HG03103 (cell line): ENCODE measurements around the gene FBXW7.

Experiments used
- ATAC-seq: cut with Tn5 transposase; IDR thresholded peaks from one replicate; pipeline ENCODE4 v1.9.1; 2021; ENCODE audit warnings: low read depth; ENCODE audit not compliant: unreplicated experiment

The FBXW7 gene

DNA sequence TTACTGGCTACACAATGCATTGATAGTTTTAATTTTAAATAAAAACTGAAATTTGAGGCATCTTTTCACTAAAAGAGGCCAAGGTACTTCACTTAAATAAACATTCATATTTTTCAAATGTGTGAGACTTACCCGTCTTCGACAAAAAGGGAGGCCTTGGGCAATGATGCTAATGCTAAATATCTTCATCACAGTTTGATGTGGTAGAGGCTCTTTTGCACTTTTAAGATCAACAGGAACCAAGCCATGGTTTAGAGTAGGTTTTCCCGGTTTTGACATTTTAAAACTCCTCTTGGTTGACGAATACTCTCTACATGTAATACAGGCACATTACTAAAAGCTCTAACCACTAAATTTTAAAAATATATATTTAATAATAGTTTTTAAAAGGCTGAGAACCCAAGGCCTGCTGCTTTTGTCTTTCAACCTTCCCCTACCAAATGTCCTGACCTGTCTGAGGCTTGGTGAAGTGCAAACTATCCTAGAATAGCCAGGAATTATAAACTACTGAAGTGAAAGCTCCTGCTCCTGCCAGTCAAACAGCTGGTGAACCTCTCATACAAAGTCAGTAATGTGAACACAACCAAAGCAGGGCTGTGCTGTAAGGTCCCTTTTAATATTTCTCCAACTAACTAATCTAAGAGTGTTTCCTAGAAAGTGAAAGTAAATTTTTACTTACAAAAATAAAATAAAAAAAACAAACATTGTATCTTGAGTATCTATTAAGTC lies 153.7 kb downstream of the FBXW7 start:
- no peak for ATAC-seq

DNA sequence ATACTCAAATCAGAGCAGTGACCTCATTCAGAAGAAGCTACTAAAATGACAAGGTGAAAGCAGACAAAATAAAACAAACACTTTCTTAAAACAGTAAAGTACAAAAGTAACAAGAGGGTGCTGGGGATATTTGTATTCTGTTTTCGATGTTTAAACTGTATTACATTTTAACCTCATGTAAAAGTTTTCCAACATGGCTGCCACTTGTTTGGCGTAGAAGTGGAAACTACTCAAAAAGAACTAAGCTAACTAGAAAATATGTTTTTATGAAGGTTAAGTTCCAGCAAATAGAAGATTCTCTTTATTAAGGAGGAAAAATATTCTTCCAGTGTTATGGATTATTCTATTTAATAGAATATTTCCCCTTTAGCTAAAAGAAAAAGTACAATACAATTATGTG lies 155.0 kb downstream of the FBXW7 start:
- ATAC-seq, result no peak

DNA sequence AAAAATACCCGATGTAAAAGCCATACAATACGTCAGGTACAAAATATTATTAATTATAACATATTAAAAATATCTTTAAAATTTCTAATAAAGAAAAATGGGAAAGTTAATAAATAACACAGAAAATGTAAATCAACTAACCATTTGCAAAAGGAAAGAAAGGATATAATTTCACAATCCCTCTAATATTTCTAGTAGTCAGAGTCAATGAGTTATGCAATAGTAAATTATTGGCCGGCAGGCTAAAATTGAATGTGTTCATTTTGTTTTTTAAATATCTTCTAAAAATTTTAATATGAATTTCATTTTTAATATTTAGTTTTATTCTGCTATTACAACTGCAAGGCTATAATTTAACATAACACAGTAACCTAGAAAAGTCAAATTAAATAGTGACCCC lies 155.7 kb downstream of the FBXW7 start:
- ATAC-seq, result no peak

DNA sequence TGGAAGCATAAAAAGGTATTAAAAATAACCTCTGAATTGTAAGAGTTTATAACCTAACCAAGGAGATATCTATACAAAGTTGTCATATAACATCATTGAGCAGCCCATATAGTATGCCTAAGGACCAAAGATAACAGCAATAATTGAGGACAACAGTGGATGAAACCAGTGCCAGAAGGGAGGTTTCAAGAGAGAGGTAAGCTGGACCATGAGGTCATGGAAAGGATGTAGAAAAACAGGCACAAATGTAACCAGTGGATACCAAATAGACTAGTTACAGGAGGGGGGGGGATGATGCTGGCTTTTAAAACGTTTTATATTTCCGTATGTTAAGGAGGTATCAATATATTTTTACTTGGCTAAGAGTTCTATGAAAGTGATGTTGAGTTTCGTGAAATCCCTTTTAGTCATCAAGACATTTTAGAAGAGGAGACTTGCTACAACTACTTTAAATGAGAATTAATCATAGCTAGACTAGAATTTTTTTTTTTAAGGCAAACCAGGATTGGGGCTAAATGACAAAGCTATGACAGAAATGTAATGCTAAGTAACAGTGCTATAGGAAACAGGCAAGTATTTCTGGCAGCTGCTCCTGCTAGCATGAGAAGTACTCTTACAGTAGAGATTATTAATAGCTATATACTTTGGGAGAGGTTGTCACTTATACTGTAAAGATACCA lies 161.1 kb downstream of the FBXW7 start:
- ATAC-seq, result no peak

DNA sequence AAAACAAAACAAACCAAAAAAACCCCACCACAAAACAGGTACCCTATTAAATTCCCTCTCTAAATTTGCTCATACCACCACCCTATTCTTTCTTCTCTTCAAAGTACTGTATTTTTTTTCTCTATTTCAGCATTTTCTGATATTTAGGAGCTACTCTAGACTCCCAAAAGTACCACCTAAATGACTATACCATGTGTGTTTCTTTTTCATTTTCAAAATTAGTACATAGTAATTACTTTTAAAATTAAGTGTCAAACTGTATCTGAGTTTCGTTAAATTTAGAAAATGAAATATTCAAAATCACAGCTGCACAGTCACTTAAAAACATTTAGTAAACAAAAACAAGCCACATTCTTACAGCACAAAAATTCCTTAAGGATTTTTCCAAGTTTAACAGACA lies 161.7 kb downstream of the FBXW7 start:
- ATAC-seq, result no peak

DNA sequence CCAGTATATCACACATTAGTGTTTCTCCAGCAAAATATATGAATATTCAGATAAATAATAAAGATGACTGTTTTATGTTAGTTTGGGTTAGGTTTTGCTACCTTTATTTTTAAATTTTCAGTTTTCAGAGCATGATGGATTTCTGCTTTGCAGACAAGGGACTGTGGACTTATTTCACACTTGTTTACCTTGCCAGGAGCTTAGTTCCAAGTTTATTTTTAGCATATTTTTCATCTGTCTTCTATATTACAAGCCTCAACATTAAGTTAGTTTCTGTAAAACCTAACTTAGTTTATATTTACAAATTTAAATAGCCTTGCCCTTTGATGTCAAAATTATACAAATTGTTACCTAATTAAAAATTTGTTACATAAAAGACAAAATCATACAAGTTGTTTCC lies 163.4 kb downstream of the FBXW7 start:
- ATAC-seq, result no peak

DNA sequence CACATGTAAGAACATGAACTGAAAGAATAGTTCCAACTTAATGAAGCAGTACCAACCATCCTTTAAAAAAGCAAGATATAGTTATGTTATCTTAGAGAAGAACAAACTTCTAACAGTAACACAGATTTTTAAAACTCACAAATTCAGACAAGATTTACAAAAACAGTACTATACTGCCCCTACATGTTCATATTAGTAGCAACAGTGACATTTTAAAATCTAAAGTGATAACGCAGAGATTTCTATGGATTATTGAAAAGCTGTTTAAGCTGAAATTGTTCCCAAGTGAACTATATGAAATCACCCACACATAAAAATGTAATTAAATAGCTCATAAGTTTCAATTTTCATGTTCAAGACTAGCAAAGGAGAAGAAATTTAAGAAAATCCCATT lies 166.0 kb downstream of the FBXW7 start:
- ATAC-seq, result no peak

DNA sequence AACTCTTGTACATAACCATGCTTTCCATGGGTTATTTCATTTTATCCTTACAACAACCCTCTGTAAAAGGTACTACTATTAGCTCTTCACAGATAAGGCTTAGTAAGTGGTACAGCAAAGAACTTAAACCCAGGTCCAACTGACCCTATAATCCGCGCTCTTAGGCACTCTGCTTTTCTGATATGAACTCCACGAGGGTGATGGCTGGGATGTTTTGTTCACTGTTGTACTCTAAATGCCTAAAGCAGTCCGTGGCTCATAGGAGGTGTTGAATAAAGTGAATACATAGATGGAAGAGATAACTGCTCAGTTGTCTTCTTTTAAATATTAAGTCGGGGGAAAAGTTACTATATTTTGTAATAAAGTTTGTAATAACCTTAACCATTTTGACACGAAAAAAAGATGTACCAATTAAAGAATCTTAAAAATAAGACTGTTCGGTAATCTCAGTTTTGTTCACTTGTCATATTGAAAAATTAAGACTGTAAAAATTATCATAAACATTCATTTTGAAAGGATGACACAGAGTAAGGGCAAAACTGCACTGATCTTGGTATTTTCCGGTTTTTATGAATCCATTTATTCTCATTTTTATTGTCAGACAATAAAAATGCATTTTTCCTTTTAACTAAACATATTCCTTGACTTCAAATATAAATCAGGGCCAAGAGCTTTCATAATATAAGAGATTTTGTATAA lies 166.5 kb downstream of the FBXW7 start:
- no peak for ATAC-seq

DNA sequence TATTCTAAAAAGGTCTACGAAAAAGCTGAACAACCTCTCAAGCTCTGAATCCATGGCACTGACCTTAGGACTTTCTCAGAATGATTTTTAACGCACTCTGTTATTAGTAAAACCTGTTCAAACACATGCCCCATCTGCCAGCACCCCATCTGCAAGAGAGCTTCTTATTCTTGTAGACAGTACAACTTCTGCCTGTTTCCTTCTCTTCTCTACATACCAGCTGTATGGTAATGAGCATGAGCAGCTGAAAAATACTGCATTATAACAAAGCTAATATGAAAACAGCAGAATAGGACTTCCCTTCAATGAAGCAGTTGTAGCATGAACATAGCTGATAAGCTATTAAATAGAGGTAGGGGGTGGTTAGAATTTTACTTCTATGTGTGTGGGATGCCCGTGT lies 167.9 kb downstream of the FBXW7 start:
- ATAC-seq, result no peak

DNA sequence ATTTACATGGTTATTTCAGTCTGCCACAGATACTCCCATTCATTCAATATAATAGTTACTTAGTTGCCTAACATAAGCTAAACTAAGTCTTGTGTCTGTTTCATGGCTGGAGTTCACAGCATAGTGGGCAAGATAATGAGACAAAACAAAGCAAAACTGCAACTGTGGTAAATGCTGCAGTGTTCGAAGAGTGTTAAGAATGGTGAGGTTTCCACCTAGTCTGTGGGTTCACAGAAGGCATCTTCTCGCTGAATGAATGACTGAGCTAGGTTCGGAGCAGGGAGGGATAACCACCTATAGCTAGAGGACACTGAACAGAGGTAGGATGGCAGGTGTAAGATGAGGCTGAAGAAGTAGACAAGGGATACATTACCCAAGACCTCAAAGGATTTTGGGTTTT lies 171.0 kb downstream of the FBXW7 start:
- ATAC-seq, result no peak

DNA sequence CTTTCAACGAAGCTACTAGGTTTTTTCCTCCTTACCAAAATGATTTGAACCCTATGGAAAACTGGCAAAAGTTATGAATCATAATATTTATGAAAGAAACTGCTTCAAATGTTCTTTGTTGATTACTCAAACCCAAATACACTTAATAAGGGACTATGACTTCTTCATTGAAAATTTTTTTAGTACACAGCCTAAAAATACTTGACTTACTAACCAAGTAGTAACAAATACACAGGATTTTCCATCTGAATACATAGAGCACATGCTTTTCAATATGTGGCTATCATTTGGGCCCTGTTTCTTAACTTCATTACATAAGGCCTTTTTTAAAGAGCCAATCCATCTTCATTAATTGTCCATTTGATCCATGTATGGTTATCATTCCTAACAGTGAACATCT lies 171.5 kb downstream of the FBXW7 start:
- no peak for ATAC-seq

DNA sequence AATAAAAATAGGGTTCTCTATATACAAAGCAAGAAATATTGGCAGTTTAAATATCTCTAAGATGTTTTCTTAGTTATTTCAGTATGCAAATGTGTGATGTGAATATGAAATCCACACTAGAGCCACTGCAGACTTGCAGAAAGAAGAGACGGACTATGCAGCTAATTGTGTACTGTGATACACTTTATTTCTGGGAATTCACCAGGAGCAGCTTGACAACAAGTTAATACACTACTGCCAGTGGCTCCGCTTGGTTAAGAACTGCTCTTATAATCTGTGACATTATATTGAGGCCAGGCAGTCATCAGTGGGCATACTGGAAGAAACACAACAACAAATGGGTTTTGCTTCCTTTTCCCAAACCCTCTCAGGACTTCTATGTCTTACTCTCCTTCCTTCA lies 172.0 kb downstream of the FBXW7 start:
- no peak for ATAC-seq

DNA sequence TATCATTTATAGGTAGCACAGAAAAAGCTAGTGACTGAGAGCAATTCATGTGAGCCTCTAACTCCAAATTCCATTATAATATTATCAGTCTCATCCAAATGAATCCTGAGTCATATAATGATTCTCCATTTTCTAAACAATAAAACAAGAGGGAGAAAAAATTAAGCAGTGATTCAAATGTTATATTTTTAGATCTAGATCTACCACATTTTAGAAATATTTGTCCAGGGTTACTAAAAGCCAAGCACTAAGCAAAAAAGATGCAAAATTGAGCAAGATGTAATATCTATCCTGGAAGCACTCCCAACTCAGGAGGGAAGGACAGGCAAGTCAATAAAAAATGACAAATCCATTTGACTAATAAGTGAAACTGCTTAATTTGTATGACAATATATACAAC lies 172.8 kb downstream of the FBXW7 start:
- no peak for ATAC-seq

DNA sequence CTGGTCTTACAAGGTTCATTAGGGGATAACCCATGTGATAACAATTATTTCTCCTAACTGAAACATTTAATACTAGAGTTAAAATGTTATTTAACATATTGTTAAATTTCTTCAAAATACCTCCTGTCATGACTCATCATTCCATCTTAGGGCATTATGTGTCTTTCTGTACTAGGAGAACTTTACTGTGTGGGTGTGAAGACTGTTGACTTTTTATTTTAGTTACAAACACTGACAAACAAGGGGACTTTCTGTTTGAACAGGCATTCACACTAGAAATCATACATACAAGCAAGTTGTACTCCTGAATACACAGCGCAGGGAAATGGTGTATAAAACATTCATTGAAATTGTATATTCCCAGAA lies 175.9 kb downstream of the FBXW7 start:
- ATAC-seq, result peak; percentile 41

DNA sequence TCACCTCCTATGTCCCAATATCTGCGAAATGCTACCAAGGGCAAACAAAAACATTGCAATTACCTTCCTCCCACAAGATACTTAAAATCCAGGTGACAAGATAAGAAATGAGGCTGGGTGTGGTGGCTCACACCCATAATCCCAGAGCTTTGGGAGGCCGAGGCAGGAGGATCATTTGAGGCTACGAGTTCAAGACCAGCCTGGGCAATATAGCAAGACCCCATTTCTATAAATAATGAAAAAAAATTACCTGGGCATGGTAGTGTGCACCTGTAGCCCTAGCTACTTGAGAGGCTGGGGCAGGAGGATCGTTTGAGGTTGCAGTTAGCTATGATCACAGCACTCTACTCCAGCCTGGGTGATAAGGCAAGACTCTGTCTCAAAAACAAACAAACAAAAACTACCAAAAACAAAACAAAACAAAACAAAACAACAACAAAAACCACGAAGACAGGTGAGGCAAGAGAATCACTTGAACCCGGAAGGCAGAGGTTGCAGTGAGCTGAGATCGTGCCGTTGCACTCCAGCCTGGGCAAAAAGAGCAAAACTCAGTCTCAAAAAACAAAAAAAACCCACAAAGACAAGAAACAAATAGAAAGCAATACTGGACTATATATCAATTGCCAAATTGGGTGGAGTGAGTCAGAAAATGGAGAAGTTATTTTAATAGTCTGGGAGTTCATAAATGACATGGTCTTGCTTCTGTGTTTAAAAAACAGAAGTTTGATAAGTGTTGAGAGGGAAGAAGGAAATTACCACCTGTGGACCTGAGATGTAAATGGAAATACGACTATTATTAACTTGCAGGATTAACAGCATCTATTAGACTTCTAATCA lies 176.5 kb downstream of the FBXW7 start:
- peak; percentile 55 for ATAC-seq

DNA sequence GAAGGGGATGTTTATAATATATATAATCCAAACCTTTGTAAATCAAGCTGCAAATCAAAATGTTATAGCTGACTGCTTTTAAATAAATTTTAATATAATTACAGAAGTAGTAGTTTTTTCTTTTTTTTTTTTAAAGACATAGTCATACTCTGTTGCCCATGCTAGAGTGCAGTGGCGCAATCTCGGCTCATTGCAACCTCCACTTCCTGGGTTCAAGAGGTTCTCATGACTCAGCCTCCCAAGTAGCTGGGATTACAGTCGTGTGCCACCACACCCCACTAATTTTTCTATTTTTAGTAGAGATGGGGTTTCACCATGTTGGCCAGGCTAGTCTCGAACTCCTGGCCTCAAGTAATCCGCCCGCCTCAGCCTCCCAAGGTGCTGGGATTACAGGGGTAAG lies 178.7 kb downstream of the FBXW7 start:
- ATAC-seq, result no peak

DNA sequence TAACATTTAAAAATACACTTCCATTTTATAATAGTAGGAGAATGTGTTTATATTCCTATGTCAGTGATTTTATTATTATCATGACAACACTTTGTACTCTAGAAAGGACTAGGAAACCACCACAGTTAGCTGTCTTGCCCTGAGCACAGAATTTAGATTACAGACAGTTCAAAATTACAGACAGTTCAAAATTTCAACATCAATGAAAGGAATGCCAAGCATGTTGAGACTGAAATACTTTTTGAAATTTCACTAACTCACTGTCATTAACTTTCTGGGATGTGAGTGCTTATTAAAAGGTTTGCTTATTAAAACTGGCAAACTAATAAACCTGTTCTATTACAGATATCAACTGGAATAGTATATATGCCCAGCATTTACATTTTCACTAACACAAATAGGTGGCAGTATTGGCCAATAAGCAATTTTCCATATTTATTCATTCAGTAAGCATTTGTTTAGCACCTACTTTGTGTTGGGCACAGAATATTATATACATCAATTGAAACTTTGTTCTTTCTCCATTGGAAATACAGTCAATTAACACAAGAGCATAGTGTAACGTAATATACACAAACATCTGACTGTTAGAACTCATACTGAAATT lies 179.4 kb downstream of the FBXW7 start:
- no peak for ATAC-seq

DNA sequence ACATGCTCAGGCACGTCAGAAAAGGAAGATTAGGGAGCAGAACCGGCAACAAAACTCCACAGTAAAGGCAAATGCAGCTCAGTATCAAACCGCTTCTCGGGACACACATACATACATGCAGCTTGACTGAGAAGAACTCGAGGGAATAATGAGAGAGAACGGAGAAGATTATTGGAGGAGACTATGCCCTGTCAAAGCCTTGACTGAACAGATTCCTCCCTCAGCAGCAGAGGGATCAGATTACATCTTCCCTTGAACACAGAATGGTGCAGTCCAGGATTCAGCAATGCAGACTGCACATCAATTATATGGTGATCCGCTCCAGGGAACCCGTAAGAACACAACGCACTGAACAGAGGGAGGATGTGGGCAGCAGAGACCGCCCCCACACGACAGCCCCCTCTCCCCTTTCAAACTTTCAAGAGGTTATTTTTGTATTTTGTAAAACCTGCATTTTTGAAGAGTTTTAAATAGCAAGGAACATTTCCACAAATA lies 183.2 kb downstream of the FBXW7 start:
- peak; percentile 75 for ATAC-seq

DNA sequence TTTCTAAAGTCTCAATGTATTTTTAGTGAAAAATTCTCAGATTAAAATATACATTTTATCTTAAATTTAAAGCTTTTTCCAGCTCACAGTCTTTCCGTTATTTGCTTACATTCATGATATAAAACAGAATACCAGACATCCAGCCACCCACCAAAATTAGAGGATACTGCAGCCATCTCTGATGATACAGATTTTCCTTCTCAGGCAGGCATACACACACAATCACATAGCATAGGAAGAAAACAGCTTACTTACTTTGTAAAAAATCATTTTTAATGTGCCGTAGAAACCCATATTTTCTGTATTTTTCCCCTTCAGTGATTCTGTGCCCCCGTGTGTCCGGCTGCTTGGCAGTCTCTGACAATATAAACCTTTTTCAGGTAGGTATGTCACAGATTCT lies 183.7 kb downstream of the FBXW7 start:
- ATAC-seq, result no peak

DNA sequence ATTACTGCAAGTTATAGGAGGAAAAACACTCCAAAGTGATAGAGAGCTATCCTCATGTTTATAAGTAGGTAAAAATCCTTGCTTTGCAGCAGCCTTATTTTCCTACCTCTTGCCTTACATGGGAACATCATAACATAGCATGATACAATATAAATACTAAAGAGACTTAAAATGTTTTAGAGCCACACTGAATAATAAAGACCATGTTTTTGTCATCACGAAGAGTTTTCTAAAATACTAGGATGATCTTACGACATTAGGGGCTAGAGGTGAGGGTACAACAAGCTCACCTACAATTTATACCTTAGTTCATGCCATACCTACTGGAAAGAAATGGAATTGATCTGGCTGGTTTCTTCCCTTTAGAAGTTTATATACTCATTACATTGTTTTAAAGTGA lies 184.8 kb downstream of the FBXW7 start:
- ATAC-seq, result no peak

DNA sequence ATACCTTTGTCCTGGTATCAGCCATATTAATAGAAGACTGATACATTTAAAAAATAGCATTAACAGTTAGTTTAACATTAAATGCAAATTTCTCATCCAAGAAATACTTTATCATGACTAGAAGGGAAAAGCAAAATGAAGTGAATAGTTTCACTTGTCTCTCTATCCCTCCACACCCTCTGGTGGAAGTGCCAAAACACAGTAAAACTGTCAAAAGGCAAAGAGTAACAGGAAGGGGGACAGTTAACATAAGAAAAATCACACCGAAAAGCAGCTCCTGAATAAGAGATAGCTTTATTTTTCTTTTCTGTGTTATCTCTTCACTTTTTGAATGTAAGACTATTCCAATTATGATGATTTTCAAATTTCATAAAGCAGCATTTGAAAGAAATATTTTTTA lies 187.2 kb downstream of the FBXW7 start:
- no peak for ATAC-seq
